ENCODE measurements around the gene E2F4. TPM values are rescaled to one million over a fixed set of nuclear protein-coding genes. Genes with fewer than 3 reads are reported as not detected.

The E2F4 gene
- total and polyA plus RNA-seq, 2 of the 8 experiments (the other 6 are each of a cell fraction or from before 2014, with no cell fraction given), result 79.9 to 157 TPM

- FAIRE-seq, result no peak
- no peak overlapping the region for H2BK12ac ChIP-seq (ENCODE audit: low read depth, low read length)
- H3K23me2 ChIP-seq (ENCODE audit: low read depth, low read length), result peaks cover 6% of the 10 kb centered on the region; the same call in 1 of the 2 replicates
- H3K4me2 ChIP-seq (ENCODE audit: insufficient read depth in 1 of 2, low read depth in 2 of 2, low read length in 2 of 2), result peak overlapping the region; percentile 61 to 99
- no peak overlapping the region for H4K5ac ChIP-seq (ENCODE audit: insufficient read length, low read depth, low read length)
- peak overlapping the region; percentile 35; the same call in 1 of the 2 replicates for H2BK5ac ChIP-seq (ENCODE audit: low read depth, low read length)
- H3K9ac ChIP-seq (replicated peaks in 1 of 4; ENCODE audit: extremely low read depth in 1 of 4, low read depth in 3 of 4, low read length in 3 of 4), result peak overlapping the region in 1 of 4 experiments; percentile 43; a peak in 2 of 7 replicates
- no peak overlapping the region for H2BK120ac ChIP-seq (replicated peaks; ENCODE audit: low read depth, low read length)
- peak overlapping the region; percentile 83 for H3K18ac ChIP-seq (ENCODE audit: extremely low read depth, low read length)
- peak overlapping the region; percentile 91; the same call in 1 of the 2 replicates for H2AFZ ChIP-seq (ENCODE audit: low read length)
- H4K8ac ChIP-seq (ENCODE audit: extremely low read depth, insufficient read depth, low read length), result peak overlapping the region; percentile 89
- H3K27me3 ChIP-seq (replicated peaks in 1 of 4; ENCODE audit: control insufficient read depth in 3 of 4, extremely low read depth in 1 of 4, insufficient read depth in 3 of 4, low read length in 3 of 4), result no peaks in the 10 kb centered on the region
- H3K23ac ChIP-seq (ENCODE audit: insufficient read length), result no peak overlapping the region
- ChIA-PET CTCF (ENCODE audit: partially characterized antibody) (interaction anchor here (0.7 to 8.7 kb wide), 22 partner anchors 12 to 248 kb away, joined by 3 to 111 read pairs (median 4); partner anchors contain the start of genes EXOC3L1, MATCAP1, NOL3 and TMEM208), POLR2A (ENCODE audit: partially characterized antibody) (interaction anchor here (0.6 to 2.0 kb wide), 7 partner anchors 9 to 74 kb away, joined by 3 to 7 read pairs (median 3); partner anchors contain the start of genes EXOC3L1 and TMEM208)
- H3K9me3 ChIP-seq (ENCODE audit: insufficient read depth in 2 of 2, low read depth in 1 of 2, low read length in 1 of 2), result no peaks in the 10 kb centered on the region
- H3K56ac ChIP-seq (replicated peaks; ENCODE audit: insufficient read length, low read depth, low read length), result peak overlapping the region; percentile 10
- 4% methylated on average over 12 of the region's 22 CpGs; no CpG with 5 or more reads in 1 of the 2 experiments for WGBS, 2 experiments (ENCODE audit: extremely low coverage in 1 of 2, insufficient coverage in 1 of 2, insufficient read length in 1 of 2, insufficient replicate concordance in 2 of 2, low coverage in 1 of 2, low lambda C conversion rate in 2 of 2, missing lambda C conversion rate in 1 of 2)
- H3K4ac ChIP-seq (replicated peaks; ENCODE audit: insufficient read length, low read depth, low read length), result peak overlapping the region; percentile 91
- peaks cover 18 to 32% (median 30%) of the 10 kb centered on the region in 4 experiments for H3K36me3 ChIP-seq (ENCODE audit: control insufficient read depth in 2 of 4, insufficient read depth in 4 of 4, low read length in 3 of 4)
- H4K91ac ChIP-seq (replicated peaks; ENCODE audit: insufficient read length, low read length), result no peak overlapping the region
- H2AK5ac ChIP-seq (ENCODE audit: low read depth, low read length), result no peak overlapping the region
- H3K79me2 ChIP-seq (ENCODE audit: control insufficient read depth in 1 of 2, insufficient read depth in 2 of 2, low read length in 2 of 2), result no peaks in the 10 kb centered on the region
- H4K20me1 ChIP-seq (replicated peaks in 1 of 2; ENCODE audit: control insufficient read depth in 1 of 2, insufficient read depth in 2 of 2, low read length in 2 of 2), result peaks cover 1 to 17% of the 10 kb centered on the region in 2 experiments
- H3K4me1 ChIP-seq (replicated peaks in 1 of 4; ENCODE audit: control insufficient read depth in 3 of 4, insufficient read depth in 4 of 4, low read length in 3 of 4), result peaks cover 0 to 12% (median 8%) of the 10 kb centered on the region in 4 experiments; a peak in 4 of 7 replicates
- DNase-seq (ENCODE audit: low read depth in 1 of 2, low spot score in 2 of 2), result peak in 1 of 2 experiments; percentile 79
- H3K79me1 ChIP-seq (ENCODE audit: low read depth, low read length), result no peaks in the 10 kb centered on the region
- TF ChIP-seq SRF (IDR thresholded peaks at IDR 0.05; ENCODE audit: low read depth, low read length) (no peak), POLR2AphosphoS5 (IDR thresholded peaks at IDR 0.05; ENCODE audit: low read depth, low read length) (no peak), PHF8 (conservative IDR thresholded peaks at IDR 0.05; ENCODE audit: low read depth, low read length) (0 out of 2 replicates have a peak, but pooled peaks have one; percentile 3), SIN3A (conservative IDR thresholded peaks at IDR 0.05 in 1 of 2, IDR thresholded peaks at IDR 0.05 in 1 of 2; ENCODE audit: low read depth in 1 of 2, low read length in 2 of 2) (peak in 1 of 2 experiments; percentile 8; a peak in 1 of 4 replicates), TCF12 (IDR thresholded peaks at IDR 0.05; ENCODE audit: low read depth, low read length) (no peak), CTCF (IDR thresholded peaks at IDR 0.05; ENCODE audit: control extremely low read depth in 1 of 3, insufficient read depth in 1 of 3, low read depth in 1 of 3, low read length in 3 of 3) (peak; percentile 44 to 80 (median 47); a peak in 3 of 4 replicates), E2F6 (IDR thresholded peaks at IDR 0.05) (no peak)
- no peak overlapping the region for H3K27ac ChIP-seq (ENCODE audit: low read depth, low read length)
- H3K4me3 ChIP-seq (ENCODE audit: extremely low read depth in 1 of 4, insufficient read depth in 2 of 4, low read depth in 3 of 4, low read length in 4 of 4), result peak overlapping the region; percentile 40 to 75 (median 50)
- H2BK15ac ChIP-seq (ENCODE audit: low read length), result no peak overlapping the region
- no peak overlapping the region for H3K14ac ChIP-seq (ENCODE audit: insufficient read length)
- no peak overlapping the region for H2BK20ac ChIP-seq (ENCODE audit: low read length)
These were observed 7.8 kb downstream of the E2F4 start for GRCh38 chr16:67199808-67200198.
